GM21619 (cell line): ENCODE results near the gene CFAP91.

Source experiments
- ATAC-seq: cut with Tn5 transposase; IDR thresholded peaks from one replicate; pipeline ENCODE4 v1.9.1; 2021; ENCODE audit not compliant: unreplicated experiment

Gene CFAP91

GRCh38 chr3:119702530-119703527 is at the start of gene CFAP91:
CFAP91 (plus strand) TSS chr3:119703022; CDS start chr3:119703099, 77 bp downstream.
- ATAC-seq: peak; percentile 83

DNA sequence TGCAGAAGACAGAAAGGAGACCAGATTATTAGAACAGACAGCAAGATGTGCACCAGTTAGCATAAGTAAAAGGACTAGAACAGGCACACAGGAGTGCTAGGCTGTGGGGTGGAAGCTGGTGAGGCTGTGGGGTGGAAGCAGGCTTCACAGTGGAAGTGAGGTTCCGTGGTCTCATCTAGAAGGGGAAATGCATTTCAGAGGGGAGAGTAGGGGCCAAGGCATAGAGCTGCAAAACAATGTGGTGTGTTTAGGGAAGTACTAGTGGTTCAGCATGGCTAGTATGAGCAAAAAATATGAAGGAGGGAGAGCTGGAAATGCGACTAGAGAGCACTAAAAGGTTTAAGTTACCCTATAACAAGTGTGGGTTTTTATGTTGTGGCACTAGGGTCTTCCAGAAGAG is 48.9 kb upstream of the CFAP91 start:
- ATAC-seq: no peak

DNA sequence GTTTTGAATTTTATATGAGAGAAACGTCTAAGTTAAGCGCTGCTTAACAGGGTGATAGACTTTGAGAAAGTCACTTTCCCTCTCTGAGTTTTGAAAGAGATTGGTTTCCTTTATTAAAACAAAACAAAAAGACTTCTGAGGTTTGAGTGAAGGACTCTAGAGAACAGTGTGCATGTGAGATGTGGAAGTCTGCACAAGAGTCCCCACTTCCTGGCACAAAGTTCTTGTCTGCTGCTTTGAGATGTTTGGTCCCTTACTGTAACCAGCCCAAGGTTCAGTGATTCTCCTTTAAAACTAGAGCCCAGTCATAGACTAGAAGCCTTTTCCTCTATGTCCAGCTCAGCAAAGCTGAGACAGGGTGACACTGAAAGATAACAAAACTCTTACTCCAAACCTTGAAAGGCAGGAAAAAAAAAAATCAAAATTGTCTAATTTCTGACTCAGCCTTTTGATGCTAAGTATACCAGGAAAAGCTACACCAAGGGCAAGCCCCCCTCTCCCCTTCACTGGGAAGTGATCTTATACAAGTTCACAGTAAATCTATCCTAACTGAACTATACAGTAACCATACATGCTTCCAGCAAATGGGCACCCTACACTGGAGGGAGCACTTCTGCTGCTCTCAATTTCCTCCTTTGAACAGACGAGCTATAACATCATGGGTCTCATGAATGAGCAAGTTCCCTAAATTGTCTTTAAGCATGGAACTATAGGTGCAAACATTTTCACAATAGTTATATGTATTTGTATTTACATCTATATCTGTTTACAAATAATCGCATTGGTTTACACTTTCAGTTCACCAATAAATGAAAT is 44.7 kb upstream of the CFAP91 start:
- ATAC-seq: no peak

DNA sequence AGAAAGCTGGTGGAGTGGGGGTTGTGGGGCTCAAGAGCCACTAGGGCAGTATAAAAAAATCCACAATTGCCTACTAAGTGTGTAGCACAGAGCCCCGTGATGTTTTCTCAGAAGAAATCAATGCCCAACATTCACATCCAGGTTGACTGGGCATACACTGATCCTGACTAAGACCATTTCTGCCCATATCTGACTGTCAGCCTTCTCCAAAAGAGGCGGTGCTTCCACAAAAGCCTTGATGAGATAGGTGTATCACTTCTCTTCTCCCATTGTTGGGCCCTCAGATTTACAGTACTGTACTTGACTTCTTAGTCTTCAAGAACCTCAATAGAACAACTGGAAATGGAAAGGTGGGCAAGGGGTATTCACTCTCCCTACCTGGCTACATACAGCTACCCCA is 43.8 kb upstream of the CFAP91 start:
- no peak for ATAC-seq

DNA sequence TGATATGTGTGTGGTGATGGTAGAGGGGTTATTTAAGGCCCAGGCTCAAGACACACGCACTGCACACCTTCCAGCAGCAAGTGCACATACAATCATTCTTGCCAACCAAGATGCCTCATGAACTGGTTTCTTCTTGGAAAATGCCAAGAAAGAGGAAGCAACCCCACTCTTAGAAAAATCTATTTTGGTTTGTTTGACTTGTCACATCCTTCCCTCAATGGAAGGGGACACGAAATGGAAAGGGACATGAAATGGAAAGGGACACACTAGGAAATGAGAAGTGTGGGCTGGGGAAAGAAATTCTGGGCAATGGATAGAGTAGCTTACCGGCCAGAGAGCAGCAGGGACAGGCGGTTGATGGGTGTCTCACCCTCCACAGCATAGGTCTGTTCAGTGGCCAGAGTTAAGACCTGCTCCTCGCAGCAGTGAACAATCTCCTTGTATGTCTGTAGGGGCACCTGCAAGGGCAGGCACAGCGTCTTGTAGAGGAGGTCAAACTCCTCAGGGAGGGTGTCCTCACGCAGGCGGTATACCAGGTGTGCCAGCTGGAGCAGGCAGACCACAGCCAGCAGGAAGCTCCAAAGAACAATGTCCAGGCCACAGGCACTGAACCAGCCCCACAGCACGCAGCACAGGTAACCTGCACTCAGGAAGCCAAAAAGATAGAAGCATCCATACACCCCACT is 43.1 kb upstream of the CFAP91 start:
- no peak for ATAC-seq

DNA sequence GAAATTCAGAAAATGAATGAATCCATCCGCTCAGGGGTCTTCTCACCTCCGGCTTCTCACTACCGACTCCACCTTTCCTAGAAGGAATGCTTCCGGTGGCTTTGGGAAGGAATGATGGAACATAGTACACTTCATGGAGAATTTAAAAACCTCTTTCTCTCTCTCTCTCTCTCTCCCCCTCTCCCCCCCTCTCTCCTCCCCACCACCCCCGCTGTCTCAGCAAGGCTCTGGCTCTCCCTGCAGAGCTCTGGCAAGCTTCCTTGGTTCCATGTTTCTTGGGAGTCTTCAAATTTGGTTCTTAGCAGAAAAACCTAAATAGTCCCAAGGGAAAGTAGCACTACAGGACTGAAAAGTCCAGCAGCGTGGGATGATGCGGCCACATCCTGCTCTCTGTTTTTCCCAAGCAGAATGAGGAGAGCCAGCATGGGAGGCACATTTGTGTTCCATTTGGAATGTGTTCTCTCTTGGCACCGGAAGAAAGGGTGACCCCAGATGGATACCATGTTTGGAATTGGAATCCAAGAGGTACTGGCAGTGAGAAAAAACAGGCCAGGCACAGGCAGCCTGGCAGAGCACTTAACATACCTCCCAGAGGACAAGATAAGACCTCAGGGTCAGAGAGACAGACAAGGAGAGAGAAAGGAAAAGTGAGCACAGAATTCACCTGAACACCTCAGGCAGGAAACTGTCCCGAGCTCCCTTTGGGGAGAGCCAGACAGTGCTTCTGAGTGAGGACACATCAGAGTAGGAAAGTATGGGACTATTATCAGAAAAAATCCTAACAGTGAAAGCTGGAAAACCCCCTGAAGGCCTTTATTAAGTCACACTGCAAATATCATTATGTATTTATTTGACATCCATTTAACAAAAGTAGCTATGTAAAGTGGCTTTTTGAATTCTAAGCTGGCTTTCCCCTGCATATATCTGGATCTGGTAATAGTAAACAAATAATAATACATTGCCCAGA is 42.1 kb upstream of the CFAP91 start, which contains the start of gene POPDC2:
Gene POPDC2, minus strand, starts transcription at position 116 of the 967 bp plus-strand sequence. CDS start 166 bp downstream, outside the sequence.
- ATAC-seq: no peak

DNA sequence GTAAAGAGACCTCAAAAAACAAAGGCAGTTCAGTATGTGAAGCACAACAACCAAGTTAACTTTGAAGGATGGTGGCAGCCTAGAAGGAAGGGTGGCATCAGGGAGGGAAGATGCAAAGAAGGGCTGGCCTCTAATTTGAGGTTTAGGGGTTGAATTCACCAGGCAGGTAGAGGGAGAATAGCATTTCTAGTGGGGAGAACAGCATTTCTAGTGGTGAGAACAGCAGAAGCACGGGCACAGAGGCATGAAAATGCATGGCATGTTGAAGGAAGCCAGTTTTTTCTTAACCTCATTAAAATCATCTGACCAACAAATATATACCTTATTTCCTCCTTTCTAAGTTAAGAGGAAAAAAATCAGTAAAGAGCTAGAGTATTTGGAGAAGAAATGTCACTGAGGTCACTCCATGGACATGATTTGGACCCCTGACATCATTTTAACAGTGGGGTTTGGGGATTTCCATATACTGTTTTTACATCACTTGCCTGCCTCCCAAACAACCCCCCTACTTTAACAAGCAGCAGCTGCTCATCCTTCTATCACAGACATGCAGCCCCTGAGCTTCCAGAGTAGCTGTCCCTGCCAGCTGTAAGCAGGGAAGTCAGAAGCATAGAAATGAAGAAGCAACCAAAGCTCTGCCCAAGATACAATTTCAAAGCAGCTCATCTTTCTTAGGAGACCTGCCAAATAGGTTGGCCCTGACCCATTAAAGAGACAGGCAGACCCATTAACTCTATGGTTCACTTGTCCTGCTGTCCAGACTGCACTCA is 40.0 kb upstream of the CFAP91 start:
- no peak for ATAC-seq

- no peak for ATAC-seq
Measured at GRCh38 chr3:119663885-119664284, 38.9 kb upstream of the CFAP91 start.

DNA sequence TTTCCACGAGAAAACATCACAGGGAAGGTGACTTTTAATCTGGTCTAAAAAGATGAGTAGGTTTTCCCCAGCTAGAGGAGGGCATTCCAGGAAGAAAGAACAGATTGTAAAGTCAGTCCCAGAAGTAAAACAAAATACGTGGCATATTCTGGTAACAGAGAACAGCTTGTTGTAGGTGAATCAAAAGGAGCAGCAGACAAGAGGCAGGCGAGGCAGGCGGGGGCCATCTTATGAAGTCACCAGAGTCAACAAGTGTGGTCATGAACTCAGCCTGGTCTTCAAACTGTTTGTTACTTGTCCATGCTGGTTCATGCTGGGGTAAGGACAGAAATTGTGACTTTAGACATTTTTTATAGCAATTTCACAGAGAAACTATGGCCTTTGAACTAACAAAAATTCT is 38.5 kb upstream of the CFAP91 start:
- no peak for ATAC-seq

DNA sequence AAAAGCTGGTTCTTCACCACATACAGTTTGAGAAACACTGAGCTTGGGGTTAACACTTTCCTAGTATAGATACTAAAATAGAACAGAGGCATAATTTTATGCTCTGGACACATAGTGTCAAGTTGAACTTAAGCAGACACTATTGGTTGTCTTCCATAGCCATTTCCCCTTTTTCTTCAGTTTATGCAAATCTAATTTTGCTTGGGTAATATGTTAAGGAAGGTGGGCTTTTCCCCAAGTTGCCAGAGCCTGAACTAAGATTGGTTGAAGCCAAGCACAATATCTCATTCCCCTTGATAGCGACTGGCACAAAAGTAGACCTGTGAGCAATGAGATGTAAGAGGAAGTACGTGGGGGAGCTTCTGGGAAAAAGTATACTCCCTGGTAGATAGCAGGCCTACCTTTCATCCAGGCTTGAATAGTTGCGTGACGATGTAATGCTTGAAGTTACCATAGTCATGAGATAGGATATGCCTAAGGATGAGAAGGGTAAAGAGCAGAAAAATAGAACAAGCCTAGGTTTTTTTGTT is 37.9 kb upstream of the CFAP91 start:
- no peak for ATAC-seq

- ATAC-seq: no peak
Measured at GRCh38 chr3:119665954-119666559, 36.8 kb upstream of the CFAP91 start.

- ATAC-seq: no peak
Measured at GRCh38 chr3:119669906-119670570, 32.8 kb upstream of the CFAP91 start.

- ATAC-seq: no peak
Measured at GRCh38 chr3:119672776-119673175, 30.0 kb upstream of the CFAP91 start.

DNA sequence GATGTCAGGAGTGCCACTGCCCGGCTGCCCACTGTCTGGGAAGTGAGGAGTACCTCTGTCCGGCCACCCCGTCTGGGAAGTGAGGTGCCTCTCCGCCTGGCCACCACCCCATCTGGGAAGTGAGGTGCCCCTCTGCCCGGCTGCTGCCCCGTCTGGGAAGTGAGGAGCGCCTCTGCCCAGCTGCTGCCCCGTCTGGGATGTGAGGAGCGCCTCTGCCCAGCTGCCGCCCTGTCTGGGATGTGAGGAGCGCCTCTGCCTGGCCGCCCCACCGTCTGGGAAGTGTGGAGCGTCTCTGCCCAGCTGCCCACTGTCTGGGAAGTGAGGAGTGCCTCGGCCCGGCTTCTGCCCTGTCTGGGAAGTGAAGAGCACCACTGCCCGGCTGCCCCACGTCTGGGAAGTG is 28.9 kb upstream of the CFAP91 start:
- ATAC-seq: no peak

- no peak for ATAC-seq
Measured at GRCh38 chr3:119675188-119675874, 27.5 kb upstream of the CFAP91 start.

DNA sequence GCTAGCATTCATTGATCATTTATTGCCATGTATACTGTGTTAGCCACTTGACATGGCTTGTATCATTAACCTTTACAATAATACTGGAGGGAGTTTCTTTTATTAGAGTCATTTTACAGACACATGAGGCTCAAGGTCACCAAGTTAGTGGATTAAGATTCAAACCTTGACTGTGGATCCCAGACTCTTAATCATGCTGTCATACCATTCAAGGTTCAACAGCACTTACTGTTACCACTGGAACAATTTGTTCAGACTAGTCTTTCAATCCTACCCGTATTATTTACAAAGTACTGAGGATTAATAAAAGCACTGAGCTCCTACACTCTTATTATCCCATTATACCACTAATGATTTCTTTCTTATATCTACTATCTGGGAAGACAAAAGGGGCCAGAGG is 26.8 kb upstream of the CFAP91 start:
- no peak for ATAC-seq
